Adrenal gland (tissue), 12 donors: ENCODE data around the gene TICRR. TPM values are rescaled to one million over a fixed set of nuclear protein-coding genes. Genes with fewer than 3 reads are reported as not detected.

Experiments
- DNase-seq, 7 donors: peaks; one replicate each; pipeline ENCODE4 v3.0.0-alpha.2; 2019 to 2020
- H3K27ac ChIP-seq, 5 donors: fragments of 200-600 bp; sonication (generic) in 4 of 5; 1 replicate in 3 of 5; 2 replicates in 2 of 5; pipeline versions ENCODE4 v1.5.1 to v1.8.0; 2016 to 2020; ENCODE audit warnings: mild to moderate bottlenecking in 1 of 5
- H3K27me3 ChIP-seq: fragments of 200-600 bp; 2 replicates; pipeline ENCODE4 v1.8.0; 2021
- H3K36me3 ChIP-seq, 2 donors: fragments of 200-600 bp; replicated peaks in 1 of 2; 1 replicate in 1 of 2; 2 replicates in 1 of 2; pipeline versions ENCODE4 v1.5.1 to v1.8.0; 2018 to 2022
- H3K4me1 ChIP-seq, 2 donors: fragments of 200-600 bp; replicated peaks in 1 of 2; 1 replicate in 1 of 2; 2 replicates in 1 of 2; pipeline versions ENCODE4 v1.5.1 to v1.8.0; 2018 to 2021
- H3K4me3 ChIP-seq, 4 donors: fragments of 200-600 bp; sonication (generic) in 3 of 4; one replicate each; pipeline ENCODE4 v1.5.1; 2016 to 2018
- H3K9me3 ChIP-seq, 3 donors: fragments of 200-600 bp; sonication (generic) in 1 of 3; replicated peaks in 1 of 3; 1 replicate in 2 of 3; 2 replicates in 1 of 3; pipeline versions ENCODE4 v1.5.1 to v1.8.0; 2016 to 2021
- POLR2A ChIP-seq, 2 donors: fragments of 450-650 bp; IDR thresholded peaks; one replicate each; pipeline ENCODE4 v1.6.1; 2017; ENCODE audit warnings: antibody characterized with exemption in 2 of 2, mild to moderate bottlenecking in 2 of 2, moderate library complexity in 1 of 2
- WGBS, 4 donors: extraction: QIAGEN DNeasy Blood & Tissue Kit in 2 of 4; methylation state at CpG; one replicate each; pipeline versions ENCODE4 v1.1.5 to v1.1.7; 2013 to 2017; 5-methylcytosine and 5-hydroxymethylcytosine counted together
- intact Hi-C, 2 donors: fragments of 100-400 bp; cut with DNase I; formaldehyde crosslinking; loops; one replicate each; pipeline versions ENCODE4 v1.14.1 to v1.15.0; 2022 to 2023
- polyA plus RNA-seq, 3 donors: library from polyadenylated mRNA; stranded (reverse); fragments of 200-250 nt in 2 of 3; fragments of 350-450 nt in 1 of 3; fragmentation: Illumina TruSeq in 1 of 3; extraction: RNeasy Lipid Tissue Mini Kit (QIAGEN cat#74804) in 1 of 3; gene quantifications; one replicate each; pipeline ENCODE4 v1.2.3, GENCODE V29; 2013 to 2014
- total RNA-seq, 9 donors: library from RNA; depleted of rRNA in 4 of 9; stranded (reverse); fragments of >200 nt in 4 of 9; fragments of 120-200 nt in 1 of 9; fragmentation: NEBNext Ultra II Directional in 1 of 9; extraction: Animal tissue kit (Norgen Biotek cat#: 25700) in 1 of 9; gene quantifications; one replicate each; pipeline versions ENCODE4 v1.1.0 to v1.2.4, GENCODE V29; 2013 to 2023
- TF ChIP-seq, protein P1 (sequence below), 6 experiments: fragments of 450-650 bp in 4 of 6; fragments of 200-600 bp in 2 of 6; sonication (generic) in 1 of 6; IDR thresholded peaks; 1 replicate in 5 of 6; 2 replicates in 1 of 6; pipeline versions ENCODE4 v1.5.1 to v1.8.0; 2016 to 2021; ENCODE audit warnings: antibody characterized with exemption in 6 of 6, mild to moderate bottlenecking in 2 of 6, moderate library complexity in 1 of 6
- donor health status: healthy with polysubstance abuse.
- donor health status: Bipolar disorder and iron deficiency.
- donor health status: DM: yes; HTN: yes; CAD: no.
- donor health status: DM: no; HTN: no; CAD: no.
- donor health status: DM: no; HTN: no; CAD: no.
- donor health status: DM: yes; HTN: yes; CAD: no.

Gene TICRR
- total and polyA plus RNA-seq, 12 donors = 0.10 to 2.4 (median 0.19) TPM; not detected in 1

DNA sequence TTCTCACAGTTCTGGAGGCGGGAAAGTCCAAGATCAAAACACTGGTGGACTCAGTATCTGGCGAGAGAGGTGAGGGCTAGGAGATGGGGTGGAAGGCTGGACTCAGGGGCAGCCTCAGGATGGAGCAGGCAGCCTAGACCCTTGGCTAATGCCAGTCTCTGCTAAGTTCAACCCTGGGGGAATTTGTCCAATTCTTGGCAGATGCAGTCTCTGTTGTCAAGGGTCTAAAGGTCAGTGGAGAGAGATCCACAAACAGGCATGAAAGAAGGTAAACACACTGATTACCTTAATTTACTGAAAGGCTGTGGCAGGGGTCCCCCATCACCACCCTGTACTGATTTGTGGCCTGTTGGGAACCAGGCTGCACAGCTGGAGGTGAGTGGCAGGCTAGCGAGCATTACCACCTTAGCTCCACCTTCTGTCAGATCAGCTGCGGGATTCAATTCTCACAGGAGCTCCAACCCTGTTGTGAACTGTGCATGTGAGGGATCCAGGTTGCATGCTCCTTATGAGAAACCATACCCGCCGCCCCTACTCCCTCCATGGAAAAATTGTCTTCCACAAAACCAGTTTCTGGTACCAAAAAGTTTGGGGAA, 46.4 kb upstream of the TICRR start:
- Histone ChIP-seq H3K27me3 (no peaks in the 10 kb centered on the region), H3K4me1 (no peaks in the 10 kb centered on the region), H3K9me3 (no peaks in the 10 kb centered on the region), H3K4me3 (no peak overlapping the region), H3K27ac (no peak overlapping the region), H3K36me3 (no peaks in the 10 kb centered on the region)
- TF ChIP-seq, protein P1, sequence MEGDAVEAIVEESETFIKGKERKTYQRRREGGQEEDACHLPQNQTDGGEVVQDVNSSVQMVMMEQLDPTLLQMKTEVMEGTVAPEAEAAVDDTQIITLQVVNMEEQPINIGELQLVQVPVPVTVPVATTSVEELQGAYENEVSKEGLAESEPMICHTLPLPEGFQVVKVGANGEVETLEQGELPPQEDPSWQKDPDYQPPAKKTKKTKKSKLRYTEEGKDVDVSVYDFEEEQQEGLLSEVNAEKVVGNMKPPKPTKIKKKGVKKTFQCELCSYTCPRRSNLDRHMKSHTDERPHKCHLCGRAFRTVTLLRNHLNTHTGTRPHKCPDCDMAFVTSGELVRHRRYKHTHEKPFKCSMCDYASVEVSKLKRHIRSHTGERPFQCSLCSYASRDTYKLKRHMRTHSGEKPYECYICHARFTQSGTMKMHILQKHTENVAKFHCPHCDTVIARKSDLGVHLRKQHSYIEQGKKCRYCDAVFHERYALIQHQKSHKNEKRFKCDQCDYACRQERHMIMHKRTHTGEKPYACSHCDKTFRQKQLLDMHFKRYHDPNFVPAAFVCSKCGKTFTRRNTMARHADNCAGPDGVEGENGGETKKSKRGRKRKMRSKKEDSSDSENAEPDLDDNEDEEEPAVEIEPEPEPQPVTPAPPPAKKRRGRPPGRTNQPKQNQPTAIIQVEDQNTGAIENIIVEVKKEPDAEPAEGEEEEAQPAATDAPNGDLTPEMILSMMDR (IDR thresholded peaks at IDR 0.05) = no peak
- no peak for TF ChIP-seq POLR2A (IDR thresholded peaks at IDR 0.05)
- 77 to 87% (median 83%) methylated on average over 5 to 6 of the region's 6 CpGs for WGBS, 4 donors
- intact Hi-C loops = no loop called here
- DNase-seq = no peak

DNA sequence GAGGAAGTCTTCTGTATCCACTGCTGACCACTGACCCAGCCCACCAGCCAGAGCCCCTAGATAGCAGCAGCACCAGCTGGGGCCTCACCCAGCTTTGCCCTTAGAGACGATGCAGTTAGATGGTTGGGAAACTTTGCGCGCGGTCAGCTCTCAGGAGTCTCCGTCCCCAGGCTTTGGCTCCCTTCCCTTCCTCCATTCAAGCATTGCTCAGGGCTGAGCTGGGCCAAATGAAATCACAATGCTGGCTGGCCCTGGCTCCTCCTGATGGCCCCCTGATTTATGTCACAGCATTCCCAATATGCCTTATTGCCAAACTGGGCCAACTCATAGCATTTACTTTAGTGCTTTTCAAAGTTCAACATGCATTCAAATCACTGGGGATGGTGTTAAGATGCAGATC, 44.3 kb upstream of the TICRR start:
- H3K4me1 ChIP-seq = no peaks in the 10 kb centered on the region
- no peaks in the 10 kb centered on the region for H3K9me3 ChIP-seq
- intact Hi-C loops = no loop called here
- no peak for DNase-seq
- no peaks in the 10 kb centered on the region for H3K27me3 ChIP-seq
- TF ChIP-seq, protein P1 (IDR thresholded peaks at IDR 0.05) = no peak
- TF ChIP-seq POLR2A (IDR thresholded peaks at IDR 0.05) = no peak
- no peak overlapping the region for H3K27ac ChIP-seq
- no peaks in the 10 kb centered on the region for H3K36me3 ChIP-seq
- no peak overlapping the region for H3K4me3 ChIP-seq
- 72 to 93% (median 88%) methylated on average over 5 of the region's 5 CpGs for WGBS, 4 donors

DNA sequence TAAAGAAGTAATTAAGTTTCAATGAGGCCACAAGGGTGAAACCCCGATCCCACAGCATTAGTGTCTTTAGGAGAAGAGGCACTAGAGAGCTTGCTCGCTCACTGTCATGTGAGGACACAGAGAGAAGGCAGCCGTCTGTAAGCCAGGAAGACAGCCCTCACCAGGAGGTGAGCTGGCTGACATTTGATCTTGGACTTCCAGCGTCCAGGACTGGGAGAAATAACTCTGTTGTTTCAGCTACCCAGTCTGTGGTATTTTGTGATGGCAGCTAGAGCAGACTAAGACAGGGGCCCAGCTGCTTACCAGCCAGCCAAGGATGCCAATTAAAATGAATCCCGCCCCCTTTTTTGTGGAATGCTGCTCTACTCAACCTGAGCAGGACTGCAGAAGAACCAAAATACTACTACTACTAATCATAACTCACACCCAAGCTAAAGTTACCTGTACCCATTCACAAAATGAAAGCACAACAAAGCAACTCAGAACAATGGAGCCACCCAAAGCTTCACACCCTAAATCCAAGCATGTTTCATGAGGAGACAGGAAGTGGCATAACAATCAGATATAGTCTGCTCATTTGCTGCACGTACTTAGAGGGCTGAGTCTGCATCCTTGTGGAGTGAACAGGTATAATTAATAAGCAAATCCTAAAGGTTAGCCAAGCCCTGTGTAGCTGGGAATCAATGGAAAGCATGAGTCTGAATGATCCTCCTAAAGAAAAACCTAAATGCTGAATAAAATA, 43.3 kb upstream of the TICRR start:
- Histone ChIP-seq H3K4me1 (no peaks in the 10 kb centered on the region), H3K4me3 (no peak overlapping the region), H3K27me3 (no peaks in the 10 kb centered on the region), H3K27ac (no peak overlapping the region), H3K9me3 (no peaks in the 10 kb centered on the region), H3K36me3 (no peaks in the 10 kb centered on the region)
- TF ChIP-seq POLR2A (IDR thresholded peaks at IDR 0.05) = no peak
- TF ChIP-seq, protein P1 (IDR thresholded peaks at IDR 0.05) = no peak
- intact Hi-C loops = no loop called here
- 74 to 79% (median 76%) methylated on average over 4 to 6 of the region's 6 CpGs for WGBS, 4 donors
- no peak for DNase-seq

DNA sequence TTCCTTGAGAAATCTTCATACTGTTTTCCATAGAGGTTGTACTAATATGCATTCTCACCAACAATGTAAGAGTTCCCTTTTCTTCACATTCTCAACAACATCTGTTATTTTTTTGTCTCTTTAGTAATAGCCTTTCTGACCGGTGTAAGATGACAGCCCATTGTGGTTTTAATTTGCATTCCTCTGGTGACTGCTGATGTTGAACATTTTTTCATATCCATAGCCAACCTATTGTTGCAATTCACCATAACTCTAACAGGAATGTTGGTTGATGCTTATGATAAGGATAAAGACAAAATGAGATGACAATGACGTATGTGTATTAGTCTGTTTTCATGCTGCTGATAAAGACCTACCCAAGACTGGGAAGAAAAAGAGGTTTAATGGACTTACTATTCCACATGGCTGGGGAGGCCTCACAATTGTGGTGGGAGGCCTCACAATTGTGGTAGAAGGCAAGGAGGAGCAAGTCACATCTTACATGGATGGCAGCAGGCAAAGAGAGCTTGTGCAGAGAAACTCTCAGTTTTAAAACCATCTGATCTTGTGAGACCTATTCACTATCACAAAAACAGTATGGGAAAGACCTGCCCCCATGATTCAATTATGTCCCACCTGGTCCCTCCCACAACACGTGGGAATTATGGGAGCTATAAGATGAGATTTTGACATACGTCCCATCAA, 41.3 kb upstream of the TICRR start:
- Histone ChIP-seq H3K4me1 (no peaks in the 10 kb centered on the region), H3K36me3 (no peaks in the 10 kb centered on the region), H3K4me3 (no peak overlapping the region), H3K27ac (no peak overlapping the region), H3K27me3 (no peaks in the 10 kb centered on the region), H3K9me3 (peaks cover 0 to 5% (median 0%) of the 10 kb centered on the region in 3 donors)
- DNase-seq = no peak
- TF ChIP-seq, protein P1 (IDR thresholded peaks at IDR 0.05) = no peak
- TF ChIP-seq POLR2A (IDR thresholded peaks at IDR 0.05) = no peak
- intact Hi-C loops = no loop called here
- 79 to 90% (median 86%) methylated on average over 4 of the region's 4 CpGs for WGBS, 4 donors
